NCI-H524 (cell line): ENCODE data around the gene KHDRBS1.
A peak's percentile ranks its signal among the peaks of the same experiment; 100 is the strongest.
"Not testable (repeated sequence)": the region's sequence is repeated elsewhere in the genome, so short reads cannot be mapped to it uniquely, and the experiment has no call there.

Source experiments
- DNase-seq, 2 experiments: peaks; one replicate each; lab custom pipeline; 2025; lab: John Stamatoyannopoulos, UW

The KHDRBS1 gene

DNA sequence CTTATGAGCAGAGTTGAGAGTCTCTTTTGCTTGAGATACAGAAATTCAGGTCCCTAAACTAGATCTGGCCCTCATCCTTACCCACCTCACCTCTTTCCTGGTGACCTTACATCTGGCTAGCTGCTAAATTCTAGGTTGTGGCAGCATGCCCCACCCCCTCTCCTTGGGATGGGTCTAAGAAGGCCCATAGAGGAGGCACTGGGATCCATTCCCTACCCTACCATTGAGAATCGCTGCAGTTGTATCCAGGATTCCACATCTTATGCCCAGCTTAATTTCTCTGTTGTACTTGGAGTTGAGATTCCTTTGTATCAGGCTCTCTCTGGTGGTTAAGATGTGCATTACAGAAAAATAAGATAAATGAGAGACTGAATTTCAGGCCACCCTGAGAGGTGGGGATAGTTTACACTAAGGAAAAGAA, 49.6 kb downstream of the KHDRBS1 start:
- peak; percentile 63 to 86 for DNase-seq

DNA sequence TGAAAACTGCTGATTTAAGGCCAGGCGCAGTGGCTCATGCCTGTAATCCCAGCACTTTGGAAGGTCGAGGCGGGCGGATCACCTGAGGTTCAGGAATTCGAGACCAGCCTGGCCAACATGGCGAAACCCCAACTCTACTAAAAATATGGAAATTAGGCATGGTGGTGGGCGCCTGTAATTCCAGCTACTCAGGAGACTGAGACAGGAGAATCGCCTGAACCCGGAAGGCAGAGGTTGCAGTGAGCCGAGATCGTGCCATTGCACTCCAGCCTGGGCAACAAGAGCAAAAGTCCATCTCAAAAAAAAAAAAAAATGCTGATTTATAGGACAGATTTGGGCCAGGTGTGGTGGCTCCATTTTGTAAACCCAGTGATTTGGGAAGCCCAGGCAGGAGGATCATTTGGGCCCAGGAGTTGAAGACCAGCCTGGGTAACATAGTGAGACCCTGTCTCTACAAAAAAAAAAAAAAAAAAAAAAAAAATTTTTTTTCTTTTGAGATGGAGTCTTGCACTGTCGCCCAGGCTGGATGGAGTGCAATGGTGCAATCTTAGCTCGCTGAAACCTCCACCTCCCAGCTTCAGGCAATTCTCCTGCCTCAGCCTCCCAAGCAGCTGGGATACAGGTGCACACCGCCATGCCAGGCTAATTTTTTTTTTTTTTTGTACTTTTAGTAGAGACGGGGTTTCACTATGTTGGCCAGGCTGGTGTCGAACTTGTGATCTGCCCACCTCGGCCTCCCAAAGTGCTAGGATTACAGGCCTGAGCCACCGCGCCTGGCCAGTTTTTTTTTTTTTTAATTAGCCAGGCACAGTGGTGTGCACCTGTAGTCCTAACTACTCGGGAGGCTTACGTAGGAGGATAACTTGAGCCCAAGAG, 52.2 kb downstream of the KHDRBS1 start:
- not testable (repeated sequence) for DNase-seq

DNA sequence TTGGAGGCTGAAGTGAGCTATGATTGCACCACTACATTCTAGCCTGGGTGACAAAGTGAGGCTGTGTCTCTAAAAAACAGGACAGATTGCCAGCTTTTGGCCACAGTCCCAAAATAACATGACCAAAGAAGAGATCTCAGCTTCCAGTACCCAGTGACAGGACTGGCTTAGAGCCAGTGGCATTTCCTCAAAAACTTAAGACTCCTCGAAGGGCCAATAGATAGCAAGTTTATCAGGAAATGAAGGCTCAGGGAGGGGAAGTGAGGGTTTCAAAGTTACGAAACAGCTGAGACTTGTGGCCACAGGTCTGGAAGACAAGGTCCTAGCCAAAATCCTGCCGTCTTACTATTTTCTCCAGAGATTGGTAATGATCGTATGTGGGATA, 52.8 kb downstream of the KHDRBS1 start:
- DNase-seq, result no peak

DNA sequence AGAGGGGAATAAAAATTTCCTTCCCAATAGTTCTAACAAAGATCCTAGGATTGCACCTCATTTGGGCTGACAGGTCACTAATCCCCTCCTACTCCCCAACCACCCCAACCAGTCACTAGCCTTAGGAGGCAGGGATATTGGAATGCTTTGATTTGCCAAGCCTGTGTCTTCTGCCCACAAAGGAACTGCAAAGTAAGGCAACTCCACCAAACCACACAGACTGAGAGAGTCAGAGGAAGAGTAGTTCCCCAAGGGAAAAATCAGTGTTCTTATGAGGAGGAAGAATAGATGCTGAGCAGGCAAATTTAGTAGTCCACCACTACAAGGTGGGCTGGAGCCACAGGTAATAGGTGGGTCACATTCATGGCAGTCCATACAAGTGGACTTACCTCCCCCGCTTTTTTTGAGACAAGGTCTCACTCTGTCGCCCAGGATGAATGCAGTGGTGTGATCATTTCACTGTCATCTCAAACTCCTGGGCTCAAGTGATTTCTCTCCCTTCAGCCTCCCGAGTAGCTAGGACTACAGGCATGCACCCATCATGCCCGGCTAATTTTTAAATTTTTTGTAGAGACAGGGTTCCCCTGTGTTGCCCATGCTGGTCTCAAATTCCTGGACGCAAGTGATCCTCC, 55.4 kb downstream of the KHDRBS1 start:
- no peak for DNase-seq

DNA sequence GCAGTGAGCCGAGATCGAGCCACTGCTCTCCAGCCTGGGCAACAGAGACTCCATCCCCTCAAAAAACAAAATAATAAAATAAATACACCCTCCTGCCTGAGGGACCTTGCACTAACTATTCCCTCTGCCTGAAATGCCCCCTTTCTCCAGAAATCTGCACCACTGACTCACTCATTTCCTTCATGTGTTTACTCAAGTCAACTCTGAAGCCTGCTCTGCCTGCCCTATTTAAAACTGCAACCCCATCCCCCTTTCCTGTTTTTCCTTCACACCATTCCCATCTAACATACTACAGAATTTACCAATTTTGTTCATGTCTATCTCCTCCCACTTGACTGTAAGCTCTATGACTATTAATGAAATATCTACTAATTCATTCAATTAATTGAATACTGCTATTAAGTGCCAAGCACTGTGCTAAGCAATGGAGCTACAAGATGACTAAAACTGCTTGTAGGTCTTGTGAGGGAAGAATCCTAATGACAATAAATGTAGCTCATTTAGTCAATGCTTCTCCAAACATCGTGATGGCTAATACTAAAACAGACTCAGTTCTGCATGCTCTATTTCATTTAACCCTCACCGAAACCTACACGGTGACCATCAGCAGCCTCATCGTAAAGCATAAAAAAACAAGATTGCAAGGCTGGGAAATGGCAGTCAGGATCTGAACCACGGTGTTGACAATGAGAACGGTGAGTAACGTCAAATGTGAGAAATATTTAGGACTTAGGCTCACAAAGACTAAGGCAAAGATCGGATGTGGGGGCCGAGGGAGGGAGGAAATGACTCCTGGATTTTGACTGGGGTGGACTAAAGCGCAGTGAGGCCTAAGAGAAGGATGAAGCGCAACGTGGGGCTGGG, 58.3 kb downstream of the KHDRBS1 start:
- no peak for DNase-seq

DNA sequence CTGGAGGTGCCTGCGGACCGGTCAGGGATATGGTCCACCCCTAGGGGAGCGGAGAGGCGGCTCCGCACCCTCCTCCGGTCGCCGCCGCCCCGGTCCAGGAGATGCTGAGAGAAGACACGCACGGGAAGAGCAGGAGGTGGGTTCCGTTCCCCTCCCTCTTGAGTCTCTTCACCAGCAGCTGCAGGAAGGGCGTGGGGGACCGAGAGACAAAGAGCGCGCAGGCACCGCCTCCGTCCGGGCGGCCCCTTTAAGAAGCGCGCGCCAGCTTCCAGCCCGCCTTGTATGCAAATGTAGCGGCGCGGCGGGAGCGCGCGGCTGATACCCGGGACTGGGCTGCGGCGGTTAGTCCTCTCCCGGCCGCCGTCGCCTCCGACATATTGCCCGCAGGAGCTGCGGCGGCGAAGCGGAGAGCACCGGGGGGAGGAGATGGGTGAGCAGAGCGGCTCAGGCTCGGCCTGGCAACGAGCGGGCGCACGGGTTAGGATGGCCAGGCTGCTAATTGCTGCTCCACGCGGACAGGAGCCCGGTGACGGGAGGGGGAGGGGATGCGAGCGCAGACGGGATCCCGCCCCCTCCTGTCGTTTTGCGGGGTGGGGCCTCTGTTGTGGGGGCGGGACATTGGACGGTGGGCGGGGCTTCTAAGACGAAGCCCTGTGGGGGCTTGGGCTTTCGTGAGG, 59.1 kb downstream of the KHDRBS1 start, which contains the start of gene TMEM39B:
Gene TMEM39B (plus strand): TSS at position 318 of the 677 bp plus-strand sequence. CDS start 109 bp downstream, at position 427.
- DNase-seq, result peak; percentile 85 to 93

DNA sequence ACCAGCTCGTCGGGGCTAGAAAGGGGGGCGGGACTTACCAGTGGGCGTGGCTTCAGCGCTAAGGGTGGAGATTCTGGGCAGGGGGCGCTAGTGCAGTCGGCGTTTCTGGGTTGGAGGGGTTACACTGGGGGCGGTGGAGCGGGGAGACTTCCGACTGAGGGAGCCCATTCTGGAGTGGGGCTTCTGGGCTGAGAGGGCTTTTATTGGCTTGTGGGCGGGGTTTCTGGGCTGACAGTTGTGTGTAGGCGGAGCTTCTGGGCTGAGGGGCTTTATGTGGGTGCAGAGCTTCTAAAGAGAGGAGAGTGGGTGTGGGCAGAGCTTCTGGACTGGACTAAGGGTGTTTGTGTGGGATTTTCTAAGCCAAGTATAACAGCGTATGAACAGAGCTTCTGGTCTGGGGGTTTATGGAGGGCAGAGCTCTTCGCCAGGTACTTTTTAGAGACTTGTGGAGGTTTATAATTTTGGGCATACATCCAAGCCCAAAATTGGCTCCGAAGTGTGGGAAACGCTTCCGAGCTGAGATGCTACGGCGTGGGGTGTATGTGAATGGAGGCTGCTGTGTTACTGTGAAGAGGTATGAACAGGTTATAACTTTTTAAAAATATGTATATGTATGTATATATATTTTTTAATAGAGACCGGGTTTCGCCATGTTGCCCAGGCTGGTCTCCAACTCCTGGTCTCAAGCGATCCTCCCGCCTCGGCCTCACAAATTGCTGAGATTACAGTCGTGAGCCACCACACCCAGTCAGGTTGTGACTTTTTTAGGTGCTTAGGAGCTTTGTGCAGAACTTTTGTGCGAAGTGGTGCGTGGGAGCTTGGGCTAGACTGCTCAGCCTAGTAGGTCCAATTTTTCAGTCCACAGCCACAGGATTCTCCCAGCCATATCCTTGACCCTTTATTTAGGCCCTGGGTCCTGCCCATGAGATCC, 59.9 kb downstream of the KHDRBS1 start:
- DNase-seq, result peak; percentile 88 to 95

DNA sequence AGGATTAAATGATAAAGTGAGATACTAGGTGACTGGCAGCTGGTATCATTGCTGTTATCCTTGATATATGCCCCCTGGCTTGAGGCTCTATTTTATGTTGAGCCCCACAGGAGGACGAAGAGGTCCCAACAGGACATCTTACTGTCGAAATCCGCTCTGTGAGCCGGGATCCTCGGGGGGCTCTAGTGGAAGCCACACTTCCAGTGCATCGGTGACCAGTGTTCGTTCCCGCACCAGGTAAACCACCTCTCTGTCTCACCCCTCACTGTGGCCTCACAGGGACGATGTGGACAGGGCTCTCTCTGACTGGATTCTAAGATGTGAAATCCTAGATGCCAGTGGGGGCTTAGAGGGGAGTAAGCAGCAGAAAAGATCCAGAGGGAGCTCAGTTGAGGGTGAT, 61.2 kb downstream of the KHDRBS1 start:
- DNase-seq, result no peak

DNA sequence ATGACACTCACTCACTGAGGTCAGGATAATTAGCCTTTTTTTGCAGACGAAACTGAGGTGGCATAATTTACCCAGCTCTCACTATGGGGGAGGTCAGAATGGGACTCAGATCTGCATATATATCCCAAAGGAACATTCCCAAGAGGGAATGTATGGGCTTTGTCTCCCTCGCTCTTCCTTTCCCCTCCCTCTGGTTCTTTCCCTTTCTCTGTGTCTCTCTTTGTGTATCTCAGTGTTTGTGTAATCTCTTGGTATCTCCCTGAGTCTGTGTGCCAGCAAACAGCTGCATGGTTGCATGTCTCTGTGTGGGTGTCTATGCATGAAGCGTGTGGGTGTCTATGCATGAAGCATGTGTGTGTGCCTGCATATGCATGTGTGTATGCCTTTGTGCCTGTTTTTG, 63.8 kb downstream of the KHDRBS1 start:
- no peak for DNase-seq

DNA sequence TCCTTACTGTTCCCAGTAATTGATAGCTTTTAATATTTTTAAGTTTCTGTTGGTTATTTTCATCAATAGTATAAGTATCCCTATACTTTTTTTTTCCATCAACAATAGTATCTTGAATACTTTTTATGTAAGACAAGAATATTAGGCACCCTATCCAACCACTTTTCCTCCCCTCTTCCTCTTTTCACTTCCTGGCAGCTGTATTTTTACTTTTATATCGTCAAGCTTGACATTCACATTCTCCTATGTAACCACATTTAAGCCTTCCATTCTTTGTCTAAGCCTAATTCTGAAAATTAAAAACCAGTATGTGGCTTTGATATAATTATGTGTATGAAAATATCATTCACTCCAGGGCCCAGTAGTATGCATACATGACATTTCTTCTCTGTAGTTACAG, 68.4 kb downstream of the KHDRBS1 start:
- DNase-seq, result no peak

DNA sequence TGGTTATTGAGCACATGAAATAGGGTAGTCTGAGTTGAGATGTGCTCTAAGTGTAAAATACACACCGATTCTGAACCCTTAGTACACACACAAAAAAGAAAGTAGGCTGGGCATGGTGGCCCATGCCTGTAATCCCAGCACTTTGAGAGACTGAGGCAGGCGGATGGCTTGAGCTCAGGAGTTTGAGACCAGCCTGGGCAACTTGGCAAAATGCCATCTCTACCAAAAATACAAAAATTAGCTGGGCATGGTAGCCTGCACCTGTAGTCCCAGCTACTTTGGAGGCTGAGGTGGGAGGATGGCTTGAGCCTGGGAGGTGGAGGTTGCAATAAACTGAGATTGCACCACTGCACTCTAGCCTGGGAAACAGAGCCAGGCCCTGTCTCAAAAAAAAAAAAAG, 72.7 kb downstream of the KHDRBS1 start:
- DNase-seq, result not testable (repeated sequence)

DNA sequence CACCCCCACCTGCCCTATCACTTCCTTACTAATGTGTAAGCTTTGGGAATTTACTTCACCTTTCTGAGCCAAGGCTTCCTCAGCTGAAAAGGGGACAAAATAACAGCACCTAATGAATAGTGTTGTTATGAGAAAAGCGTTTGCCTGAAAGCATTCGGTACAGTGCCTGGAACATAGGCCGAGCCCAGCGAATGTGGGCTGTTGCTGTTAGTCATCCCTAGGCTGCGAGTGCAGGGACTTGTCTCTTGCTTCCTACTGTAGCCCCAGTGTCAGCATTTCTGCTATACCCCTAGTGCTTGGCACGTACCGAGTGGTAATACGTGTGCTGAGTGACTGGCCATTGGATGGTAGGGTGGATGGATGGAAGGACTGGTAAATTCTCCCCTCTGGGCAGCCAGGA, 77.5 kb downstream of the KHDRBS1 start:
- DNase-seq, result no peak

DNA sequence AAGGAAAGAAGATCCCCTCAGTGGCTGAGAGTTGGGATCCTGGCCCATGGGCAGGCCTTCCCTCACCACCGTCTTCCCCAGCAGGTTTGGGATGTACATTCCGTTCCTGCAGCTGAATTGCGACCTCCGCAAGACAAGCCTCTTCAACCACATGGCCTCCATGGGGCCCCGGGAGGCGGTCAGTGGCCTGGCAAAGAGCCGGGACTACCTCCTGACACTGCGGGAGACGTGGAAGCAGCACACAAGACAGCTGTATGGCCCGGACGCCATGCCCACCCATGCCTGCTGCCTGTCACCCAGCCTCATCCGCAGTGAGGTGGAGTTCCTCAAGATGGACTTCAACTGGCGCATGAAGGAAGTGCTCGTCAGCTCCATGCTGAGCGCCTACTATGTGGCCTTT, 77.9 kb downstream of the KHDRBS1 start:
- DNase-seq, result no peak
